Neural progenitor cell (in vitro differentiated cells): ENCODE measurements around the gene LYSMD3. TPM values are rescaled to one million over a fixed set of nuclear protein-coding genes. Genes with fewer than 3 reads are reported as not detected.

ENCODE experiments used
- DNase-seq: peaks from one replicate; pipeline ENCODE4 v3.0.0-alpha.2; 2016; ENCODE audit warnings: low spot score
- H2AFZ ChIP-seq: fragments of 200-600 bp; sonication (generic); replicated peaks from 2 replicates; pipeline ENCODE4 v1.6.1; 2016; ENCODE audit warnings: antibody characterized with exemption
- H3F3A ChIP-seq: fragments of 200-600 bp; sonication (generic); 2 replicates; pipeline ENCODE4 v1.6.1; 2016; ENCODE audit warnings: antibody characterized with exemption, low read depth
- H3K27ac ChIP-seq: fragments of 200-600 bp; sonication (generic); 2 replicates; pipeline ENCODE4 v1.5.1; 2016; ENCODE audit warnings: mild to moderate bottlenecking
- H3K27me3 ChIP-seq: fragments of 200-600 bp; sonication (generic); 2 replicates; pipeline ENCODE4 v1.6.1; 2016; ENCODE audit warnings: mild to moderate bottlenecking, moderate library complexity
- H3K36me3 ChIP-seq: fragments of 200-600 bp; sonication (generic); 2 replicates; pipeline ENCODE4 v1.5.1; 2016
- H3K4me1 ChIP-seq: fragments of 200-600 bp; sonication (generic); 2 replicates; pipeline ENCODE4 v1.6.1; 2016; ENCODE audit warnings: mixed run types
- H3K4me2 ChIP-seq: fragments of 200-600 bp; sonication (generic); 2 replicates; pipeline ENCODE4 v1.6.1; 2016
- H3K4me3 ChIP-seq: fragments of 200-600 bp; sonication (generic); 2 replicates; pipeline ENCODE4 v1.5.1; 2016
- H3K79me2 ChIP-seq: fragments of 200-600 bp; sonication (generic); 2 replicates; pipeline ENCODE4 v1.6.1; 2016; ENCODE audit warnings: low read depth
- H3K9ac ChIP-seq: fragments of 200-600 bp; sonication (generic); 2 replicates; pipeline ENCODE4 v1.6.1; 2016
- H3K9me3 ChIP-seq: fragments of 200-600 bp; sonication (generic); 2 replicates; pipeline ENCODE4 v1.5.1; 2016; ENCODE audit warnings: low read depth
- H4K20me1 ChIP-seq: fragments of 200-600 bp; sonication (generic); 2 replicates; pipeline ENCODE4 v1.6.1; 2016; ENCODE audit warnings: low read depth
- H3K27ac Mint-ChIP-seq: 3 replicates; pipeline ENCODE4 v1.8.0; 2021; ENCODE audit warnings: mixed read lengths
- H3K27me3 Mint-ChIP-seq: 2 replicates; pipeline ENCODE4 v1.8.0; 2022; ENCODE audit warnings: low read depth, mild to moderate bottlenecking, inconsistent platforms, moderate library complexity, mixed read lengths; ENCODE audit not compliant: insufficient read depth
- H3K36me3 Mint-ChIP-seq: 3 replicates; pipeline ENCODE4 v1.8.0; 2021; ENCODE audit warnings: mixed read lengths
- H3K4me1 Mint-ChIP-seq: 3 replicates; pipeline ENCODE4 v1.8.0; 2021; ENCODE audit warnings: mixed read lengths
- H3K4me3 Mint-ChIP-seq: 3 replicates; pipeline ENCODE4 v1.8.0; 2021; ENCODE audit warnings: mild to moderate bottlenecking, moderate library complexity, mixed read lengths
- H3K9me3 Mint-ChIP-seq: 3 replicates; pipeline ENCODE4 v1.8.0; 2020; ENCODE audit warnings: mixed read lengths
- EZH2 ChIP-seq: fragments of 200-600 bp; sonication (generic); IDR thresholded peaks from 2 replicates; pipeline ENCODE4 v1.6.1; 2017; ENCODE audit warnings: antibody characterized with exemption, mild to moderate bottlenecking, moderate library complexity
- EZH2phosphoT487 ChIP-seq: fragments of 200-600 bp; sonication (generic); IDR thresholded peaks from 2 replicates; pipeline ENCODE4 v1.6.1; 2017; ENCODE audit warnings: antibody characterized with exemption
- total RNA-seq: library from RNA; depleted of rRNA; stranded (reverse); fragments of >200 nt; gene quantifications from 2 replicates; pipeline ENCODE4 v1.2.3, GENCODE V29; 2015; ENCODE audit warnings: low replicate concordance
- TF ChIP-seq, protein P1 (sequence below): fragments of 200-600 bp; sonication (generic); IDR thresholded peaks from 2 replicates; pipeline ENCODE4 v1.5.1; 2017; ENCODE audit warnings: antibody characterized with exemption, mild to moderate bottlenecking

The LYSMD3 gene
- total RNA-seq, 1 donor from 2014 or later, result 16.3 TPM

DNA sequence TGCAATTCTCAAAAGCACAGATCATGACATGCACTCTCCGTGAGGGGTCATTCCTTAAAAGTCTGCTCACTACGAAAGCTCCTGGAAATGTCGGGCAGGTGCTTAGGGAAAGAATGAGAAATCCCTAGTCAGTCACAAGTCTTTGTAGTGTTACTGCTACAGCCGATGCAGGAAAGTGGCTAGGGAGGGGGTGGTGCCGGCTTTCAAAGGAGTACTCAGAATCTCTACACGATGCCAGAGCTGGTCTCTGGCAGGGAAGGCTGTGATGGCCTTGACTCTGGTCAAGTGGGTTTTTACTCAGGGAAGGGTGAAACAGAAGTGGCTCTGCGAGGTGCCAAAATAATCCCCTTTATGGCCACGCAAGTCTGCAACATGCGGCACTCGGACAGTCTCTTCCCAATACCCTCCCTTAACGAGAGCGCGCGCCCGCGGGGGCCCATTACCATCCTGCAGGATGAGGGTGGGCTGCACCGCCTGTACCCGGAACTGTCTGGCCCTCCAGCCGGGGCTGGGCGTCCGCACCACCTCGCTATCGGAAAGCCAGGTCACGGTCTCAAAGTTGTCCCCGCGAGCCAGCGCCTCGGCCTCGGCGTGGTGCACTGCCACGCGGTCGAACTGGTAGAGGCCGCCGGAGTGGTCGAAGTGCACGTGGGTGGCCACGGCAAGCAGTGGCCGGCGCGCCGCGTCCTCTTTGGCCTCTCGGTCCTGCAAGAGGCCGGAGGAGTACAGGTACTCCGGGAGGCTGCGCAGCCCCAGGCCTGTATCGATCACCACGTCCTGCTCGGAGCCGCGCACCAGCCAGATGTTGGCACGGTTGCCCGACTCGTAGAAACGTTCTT lies 55.8 kb downstream of the LYSMD3 start:
- Mint-ChIP-seq H3K4me3 (peak overlapping the region; percentile 95), H3K27me3 (peaks cover 9% of the 10 kb centered on the region), H3K27ac (peak overlapping the region; percentile 6), H3K4me1 (peaks cover 36% of the 10 kb centered on the region), H3K36me3 (peaks cover 20% of the 10 kb centered on the region), H3K9me3 (peaks cover 13% of the 10 kb centered on the region)
- no peak for TF ChIP-seq EZH2
- no peak for TF ChIP-seq EZH2phosphoT487
- TF ChIP-seq, protein P1, sequence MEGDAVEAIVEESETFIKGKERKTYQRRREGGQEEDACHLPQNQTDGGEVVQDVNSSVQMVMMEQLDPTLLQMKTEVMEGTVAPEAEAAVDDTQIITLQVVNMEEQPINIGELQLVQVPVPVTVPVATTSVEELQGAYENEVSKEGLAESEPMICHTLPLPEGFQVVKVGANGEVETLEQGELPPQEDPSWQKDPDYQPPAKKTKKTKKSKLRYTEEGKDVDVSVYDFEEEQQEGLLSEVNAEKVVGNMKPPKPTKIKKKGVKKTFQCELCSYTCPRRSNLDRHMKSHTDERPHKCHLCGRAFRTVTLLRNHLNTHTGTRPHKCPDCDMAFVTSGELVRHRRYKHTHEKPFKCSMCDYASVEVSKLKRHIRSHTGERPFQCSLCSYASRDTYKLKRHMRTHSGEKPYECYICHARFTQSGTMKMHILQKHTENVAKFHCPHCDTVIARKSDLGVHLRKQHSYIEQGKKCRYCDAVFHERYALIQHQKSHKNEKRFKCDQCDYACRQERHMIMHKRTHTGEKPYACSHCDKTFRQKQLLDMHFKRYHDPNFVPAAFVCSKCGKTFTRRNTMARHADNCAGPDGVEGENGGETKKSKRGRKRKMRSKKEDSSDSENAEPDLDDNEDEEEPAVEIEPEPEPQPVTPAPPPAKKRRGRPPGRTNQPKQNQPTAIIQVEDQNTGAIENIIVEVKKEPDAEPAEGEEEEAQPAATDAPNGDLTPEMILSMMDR, result no peak
- peaks cover 45% of the 10 kb centered on the region for H3F3A ChIP-seq
- H3K27ac ChIP-seq, result no peak overlapping the region
- H3K36me3 ChIP-seq, result no peaks in the 10 kb centered on the region
- peaks cover 21% of the 10 kb centered on the region for H3K4me1 ChIP-seq
- no peak overlapping the region for H3K9ac ChIP-seq
- H3K4me2 ChIP-seq, result peak overlapping the region; percentile 86
- DNase-seq, result peak; percentile 71
- H3K4me3 ChIP-seq, result peak overlapping the region; percentile 67
- H2AFZ ChIP-seq, result peak overlapping the region; percentile 77
- no peaks in the 10 kb centered on the region for H3K9me3 ChIP-seq
- H3K27me3 ChIP-seq, result peaks cover 33% of the 10 kb centered on the region
- H4K20me1 ChIP-seq, result peaks cover 3% of the 10 kb centered on the region
- H3K79me2 ChIP-seq, result peaks cover 3% of the 10 kb centered on the region

DNA sequence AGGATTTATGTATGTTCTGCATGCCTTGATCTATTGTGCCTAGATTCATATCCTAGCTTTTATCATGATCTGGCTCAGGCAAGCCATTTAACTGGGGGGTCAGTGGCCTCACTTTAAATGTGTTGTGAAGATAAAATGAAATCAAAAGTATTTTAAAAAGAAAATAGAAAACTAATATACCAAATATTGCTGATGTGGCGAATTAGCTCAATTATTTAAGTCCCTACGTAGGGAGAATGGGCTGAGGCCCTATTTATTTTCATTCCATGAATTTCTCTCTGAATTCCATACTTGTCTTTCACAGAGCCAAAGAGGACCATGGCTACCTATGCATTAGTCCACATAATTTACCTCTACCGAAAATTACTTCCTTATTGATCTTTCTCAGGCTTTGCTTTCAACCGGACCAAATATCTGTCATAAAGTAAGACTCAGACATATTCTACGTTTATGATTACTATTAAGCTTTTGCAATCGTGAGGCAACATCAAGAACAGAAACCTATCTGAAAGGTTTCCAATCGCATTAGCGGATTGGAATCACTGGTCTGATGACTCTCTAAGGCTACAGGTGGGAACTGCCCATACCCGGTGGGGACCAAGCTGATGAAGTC lies 56.5 kb downstream of the LYSMD3 start:
- Histone ChIP-seq H3K27ac (no peak overlapping the region), H3K79me2 (peaks cover 3% of the 10 kb centered on the region), H3K27me3 (peaks cover 33% of the 10 kb centered on the region), H2AFZ (peak overlapping the region; percentile 77), H4K20me1 (peaks cover 3% of the 10 kb centered on the region), H3K4me2 (peak overlapping the region; percentile 86), H3K4me1 (peaks cover 21% of the 10 kb centered on the region), H3K9ac (no peak overlapping the region), H3K36me3 (no peaks in the 10 kb centered on the region), H3K9me3 (no peaks in the 10 kb centered on the region), H3K4me3 (peak overlapping the region; percentile 67), H3F3A (peaks cover 42% of the 10 kb centered on the region)
- Mint-ChIP-seq H3K27me3 (peaks cover 9% of the 10 kb centered on the region), H3K9me3 (peaks cover 19% of the 10 kb centered on the region), H3K4me1 (peaks cover 36% of the 10 kb centered on the region), H3K27ac (peak overlapping the region; percentile 6), H3K4me3 (peak overlapping the region; percentile 95), H3K36me3 (peaks cover 27% of the 10 kb centered on the region)
- no peak for TF ChIP-seq EZH2phosphoT487
- TF ChIP-seq EZH2, result no peak
- TF ChIP-seq, protein P1, result no peak
- DNase-seq, result no peak

Other genes starting within 250 kb of the LYSMD3 start
- gene CETN3, start 119.8 kb downstream of the LYSMD3 start, total RNA-seq, result 73.2 and 172 TPM in 2 replicates
- gene MBLAC2, start 54.8 kb downstream of the LYSMD3 start, total RNA-seq, result 5.1 and 5.7 TPM in 2 replicates
- gene POLR3G, start 54.7 kb downstream of the LYSMD3 start, total RNA-seq, result 4.4 and 8.4 TPM in 2 replicates
- gene ADGRV1, start 29.2 kb upstream of the LYSMD3 start, total RNA-seq, result 127 and 151 TPM in 2 replicates